Left ventricle myocardium superior (tissue), 1 donor: ENCODE data around the gene MAP7D1. TPM values are rescaled to one million over a fixed set of nuclear protein-coding genes. Genes with fewer than 3 reads are reported as not detected.

ENCODE experiments used
- ATAC-seq: fragments of 200-7000 bp; cut with Tn5 transposase; one replicate; pipeline ENCODE4 v1.9.1; 2020; ENCODE audit warnings: mild to moderate bottlenecking, moderate library complexity
- DNase-seq: peaks from one replicate; pipeline ENCODE4 v3.0.0-alpha.2; 2020
- intact Hi-C: fragments of 100-400 bp; cut with micrococcal nuclease; formaldehyde crosslinking; loops from one replicate; pipeline ENCODE4 v1.11.0; 2022
- total RNA-seq: library from RNA; stranded (reverse); fragmentation: NEBNext Ultra II Directional; extraction: Animal tissue kit (Norgen Biotek cat#: 25700); gene quantifications from one replicate; pipeline ENCODE4 v1.2.1, GENCODE V29; 2021
- donor health status: DM: no; HTN: yes; CAD: no; lungs with severe emphysema.

Gene MAP7D1
- total RNA-seq, 1 donor from 2014 or later = 385 TPM

DNA sequence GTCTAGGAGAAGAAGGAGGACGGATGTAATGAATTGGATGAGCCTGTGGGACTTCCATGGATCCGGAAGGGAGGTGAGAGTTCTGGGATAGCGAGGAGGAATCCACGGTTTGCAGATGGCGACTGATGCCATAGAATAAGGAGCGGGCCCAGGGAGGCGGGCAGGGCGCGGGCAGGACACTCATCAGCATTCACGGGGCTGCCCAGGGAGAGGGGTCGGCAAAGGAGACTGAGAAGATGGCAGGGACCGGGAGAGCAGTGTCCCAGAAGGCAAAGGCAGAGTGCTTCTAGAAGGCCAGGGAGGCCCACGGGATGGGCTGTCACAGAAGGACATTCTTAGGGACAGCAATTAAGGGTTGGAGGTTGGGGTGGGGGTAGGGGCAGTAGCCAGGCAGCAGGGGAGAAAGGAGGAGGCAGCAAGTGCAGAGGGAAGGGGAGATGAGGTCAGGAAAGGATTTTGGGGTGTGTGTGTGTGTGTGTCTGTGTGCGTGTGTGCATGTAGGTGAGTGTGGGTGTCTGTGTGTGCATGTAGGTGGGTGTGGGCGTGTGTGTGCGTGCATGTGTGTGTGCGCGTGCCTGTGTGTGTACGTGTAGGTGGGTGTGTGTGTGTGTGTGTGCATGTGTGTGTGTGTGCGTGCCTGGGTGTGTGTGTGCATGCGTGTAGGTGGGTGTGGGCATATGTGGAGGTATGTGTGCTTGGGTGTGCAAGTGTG, 29.8 kb upstream of the MAP7D1 start:
- DNase-seq (no peak), ATAC-seq (no peak)
- intact Hi-C loops = no loop called here

DNA sequence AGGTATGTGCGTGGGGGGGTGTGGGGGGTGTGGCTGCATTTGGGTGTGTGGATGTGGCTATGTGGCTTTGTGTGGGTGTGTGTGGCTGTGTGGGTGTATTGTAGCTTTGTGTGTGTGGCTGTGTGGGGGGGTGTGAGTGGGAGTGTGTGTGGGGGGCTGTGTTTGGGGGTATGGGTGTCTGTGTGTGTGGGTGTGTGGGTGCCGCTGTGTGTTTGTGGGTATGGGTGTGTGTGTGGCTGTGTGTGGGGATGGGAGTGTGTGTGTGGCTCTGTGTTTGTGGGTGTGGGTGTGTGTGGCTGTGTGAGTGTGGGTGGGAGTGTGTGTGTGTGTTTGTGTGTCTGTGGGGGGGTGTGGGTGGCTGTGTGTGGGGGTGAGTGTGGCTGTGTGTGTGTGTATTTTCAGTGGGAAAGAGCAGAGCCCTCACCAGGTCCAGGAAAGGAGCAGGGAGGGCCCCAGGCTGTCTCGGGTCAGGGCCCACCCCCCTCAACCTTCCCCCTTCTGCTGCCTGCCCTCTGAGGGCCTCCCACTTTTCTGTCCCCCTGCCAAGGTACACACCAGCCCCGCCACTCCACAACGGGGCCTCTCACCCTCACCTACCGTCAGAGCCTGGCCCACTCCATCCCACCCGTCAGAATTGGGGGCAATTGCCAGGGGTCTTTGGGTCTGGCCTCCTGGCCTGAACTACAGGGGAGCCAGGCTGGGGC, 29.0 kb upstream of the MAP7D1 start:
- intact Hi-C loops = no loop called here
- ATAC-seq = no peak
- no peak for DNase-seq

- ATAC-seq (no peak), DNase-seq (no peak)
- intact Hi-C loops = no loop called here
Measured at GRCh38 chr1:36128126-36128904, 27.6 kb upstream of the MAP7D1 start.

- no peak for ATAC-seq
- DNase-seq = no peak
- intact Hi-C loops = no loop called here
Measured at GRCh38 chr1:36128905-36129206, 27.1 kb upstream of the MAP7D1 start.

- intact Hi-C loops = no loop called here
- ATAC-seq = no peak
- DNase-seq = no peak
Measured at GRCh38 chr1:36132029-36132428, 23.9 kb upstream of the MAP7D1 start.

GRCh38 chr1:36133484-36133883, 22.5 kb upstream of the MAP7D1 start:
- ATAC-seq = peak; percentile 55
- DNase-seq = peak; percentile 47
- intact Hi-C loops = no loop called here

- DNase-seq = no peak
- intact Hi-C loops = no loop called here
- no peak for ATAC-seq
Measured at GRCh38 chr1:36134031-36134430, 21.9 kb upstream of the MAP7D1 start.

DNA sequence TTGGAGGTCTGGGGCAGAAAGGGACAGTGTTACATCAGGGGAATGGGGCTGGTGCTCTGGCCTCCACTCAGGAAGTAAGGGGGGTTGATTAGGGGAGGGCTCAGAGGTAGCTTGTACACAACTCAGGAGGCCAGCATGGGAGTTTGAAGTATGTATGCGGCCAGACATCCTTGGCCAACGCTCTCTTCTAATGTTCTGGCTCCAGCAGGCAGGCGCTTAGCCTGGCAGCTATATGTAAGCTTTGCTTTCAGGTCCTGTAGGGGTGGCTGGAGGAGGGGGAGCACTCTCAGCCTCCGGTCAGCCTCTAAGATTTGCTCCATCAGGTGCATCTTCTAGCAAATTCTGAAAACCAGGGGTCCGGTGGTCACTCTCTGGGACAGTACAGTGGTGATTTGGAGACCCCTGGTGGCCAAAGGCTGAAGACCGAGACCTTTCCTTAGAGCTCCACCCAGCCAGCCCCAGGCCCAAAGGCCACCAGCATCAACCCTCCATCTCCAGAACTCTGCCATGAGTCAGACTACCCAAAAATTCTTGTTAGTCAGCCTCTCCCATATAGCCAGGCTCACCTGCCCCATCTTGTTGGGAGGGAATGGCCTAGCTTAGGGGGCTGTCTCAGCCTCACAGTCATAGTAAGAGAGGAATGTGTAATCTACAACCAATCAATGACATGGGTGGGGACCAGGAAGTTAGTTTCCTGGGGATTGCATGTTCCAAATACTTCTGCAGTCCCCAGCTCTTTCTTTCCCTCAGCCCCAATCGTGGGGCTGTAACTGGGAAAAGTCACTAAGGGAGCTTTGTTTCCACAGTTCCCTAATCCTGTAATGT, 21.2 kb upstream of the MAP7D1 start:
- peak; percentile 63 for ATAC-seq
- intact Hi-C loops = no loop called here
- peak; percentile 62 for DNase-seq

DNA sequence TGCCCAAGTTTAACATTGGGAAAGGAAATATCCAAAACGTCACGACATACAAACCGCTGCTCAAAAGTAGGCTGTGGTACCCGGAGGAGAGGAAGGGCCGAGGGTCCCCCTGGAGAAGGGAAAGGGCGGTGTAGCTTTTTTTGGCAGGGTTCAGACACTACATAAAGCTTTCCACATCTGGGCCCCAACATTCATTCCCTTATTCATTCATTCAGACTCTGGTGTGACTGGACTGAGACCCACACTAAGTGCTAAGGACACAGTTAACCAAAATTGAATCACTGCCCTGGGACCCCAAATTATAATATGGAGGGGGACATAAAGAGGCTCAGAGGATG, 20.7 kb upstream of the MAP7D1 start:
- intact Hi-C loops = no loop called here
- no peak for DNase-seq
- no peak for ATAC-seq

- DNase-seq (no peak), ATAC-seq (peak; percentile 5)
- intact Hi-C loops = no loop called here
Measured at GRCh38 chr1:36135796-36136195, 20.2 kb upstream of the MAP7D1 start.

DNA sequence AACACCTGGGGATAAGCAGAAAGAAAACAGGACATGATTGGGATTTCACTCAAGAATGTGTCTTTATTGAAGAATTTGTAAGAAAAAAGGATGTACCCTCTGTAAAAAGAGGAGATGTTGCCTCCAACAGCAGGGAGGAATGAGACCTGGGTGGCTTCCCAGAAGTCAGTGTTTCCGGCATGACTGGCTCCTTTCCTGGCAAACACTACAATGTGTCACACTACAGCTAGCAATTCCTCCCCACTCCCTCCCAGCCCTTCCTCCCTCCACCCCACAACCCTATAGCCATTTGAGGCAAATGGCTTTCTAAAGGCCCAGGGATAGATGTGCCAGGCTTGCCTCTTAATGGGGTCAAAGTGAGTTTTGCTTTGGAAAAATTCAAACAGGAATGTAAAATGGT, 19.4 kb upstream of the MAP7D1 start:
- ATAC-seq = peak; percentile 78
- intact Hi-C loops = no loop called here
- no peak for DNase-seq

DNA sequence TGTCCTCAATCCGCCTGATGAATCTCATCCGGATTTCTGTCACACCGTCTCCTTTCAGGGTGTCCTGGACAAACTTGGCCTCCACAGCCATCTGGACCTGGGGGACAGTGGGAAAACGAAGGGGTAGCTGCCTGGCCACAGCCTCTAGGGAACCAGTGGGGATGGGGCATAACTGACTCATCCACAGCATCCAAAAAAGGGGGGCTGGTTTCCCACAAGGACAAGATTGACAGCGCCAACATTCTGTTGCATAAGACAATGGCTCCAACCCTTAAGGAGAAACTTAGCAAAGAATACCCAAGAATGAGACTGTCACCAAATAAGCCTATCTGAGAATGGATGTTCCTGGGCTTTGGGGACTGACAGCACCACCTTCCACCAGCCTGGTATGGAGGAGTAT, 18.7 kb upstream of the MAP7D1 start:
- DNase-seq = no peak
- ATAC-seq = no peak
- intact Hi-C loops = no loop called here

- no peak for DNase-seq
- no peak for ATAC-seq
- intact Hi-C loops = no loop called here
Measured at GRCh38 chr1:36137776-36138175, 18.2 kb upstream of the MAP7D1 start.

DNA sequence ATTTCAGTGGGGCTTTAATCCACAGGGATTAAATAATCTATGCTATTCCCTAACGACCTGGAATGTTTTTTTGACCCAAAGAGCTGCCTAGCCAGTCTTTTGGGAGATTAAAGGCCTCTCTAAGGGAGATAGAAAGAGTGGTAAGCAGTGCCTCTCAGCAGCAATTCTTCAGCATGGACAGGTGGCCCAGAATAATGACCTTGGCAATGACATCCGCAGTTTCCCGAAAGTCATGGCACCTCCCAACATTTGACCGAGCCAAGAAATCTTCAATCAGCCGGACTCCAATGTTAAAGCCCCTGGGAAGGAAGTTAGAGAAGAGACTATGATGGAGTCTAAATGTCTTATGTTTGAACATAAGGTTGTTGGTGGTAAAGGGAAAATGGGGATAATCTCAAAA, 16.4 kb upstream of the MAP7D1 start:
- ATAC-seq (no peak), DNase-seq (no peak)
- intact Hi-C loops = no loop called here

DNA sequence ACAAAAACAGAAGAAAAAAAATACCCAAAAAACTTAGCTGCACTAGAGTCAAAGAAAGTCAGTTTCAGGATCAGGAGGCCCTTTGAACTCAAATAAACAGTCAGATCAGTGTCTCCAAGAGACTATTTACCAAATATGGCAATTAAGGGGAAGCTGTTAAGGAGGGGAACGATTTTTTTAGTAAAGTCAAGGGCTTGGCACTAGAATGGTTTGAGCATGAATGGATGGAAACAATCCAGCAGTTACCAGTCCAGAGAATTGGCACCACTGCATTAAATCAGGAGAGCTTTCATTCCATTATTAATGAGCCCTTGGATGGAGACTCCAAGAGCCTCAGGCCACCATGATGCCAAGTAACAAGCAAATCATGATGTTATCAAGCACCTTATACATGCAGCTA, 13.8 kb upstream of the MAP7D1 start:
- DNase-seq (no peak), ATAC-seq (peak; percentile 25)
- intact Hi-C loops = no loop called here

DNA sequence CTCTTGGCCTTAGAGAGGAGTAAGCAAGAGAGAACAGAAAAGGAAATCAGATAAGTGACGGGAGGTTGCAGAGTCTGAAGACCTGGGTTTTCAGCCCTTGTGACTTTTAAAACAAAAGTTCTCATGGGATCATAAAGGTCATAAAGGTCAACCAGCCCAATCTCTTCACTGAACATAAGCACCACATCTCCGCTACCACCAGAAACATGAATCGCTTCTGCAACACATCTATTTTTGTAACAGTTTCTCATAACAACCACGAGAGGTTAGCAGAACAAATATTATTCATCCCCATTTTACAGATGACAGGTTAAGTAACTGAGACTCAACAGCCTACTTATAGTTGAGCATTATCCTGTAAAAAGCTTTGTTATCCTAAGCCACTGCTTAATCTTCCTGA, 12.5 kb upstream of the MAP7D1 start:
- intact Hi-C loops = no loop called here
- DNase-seq (no peak), ATAC-seq (no peak)

DNA sequence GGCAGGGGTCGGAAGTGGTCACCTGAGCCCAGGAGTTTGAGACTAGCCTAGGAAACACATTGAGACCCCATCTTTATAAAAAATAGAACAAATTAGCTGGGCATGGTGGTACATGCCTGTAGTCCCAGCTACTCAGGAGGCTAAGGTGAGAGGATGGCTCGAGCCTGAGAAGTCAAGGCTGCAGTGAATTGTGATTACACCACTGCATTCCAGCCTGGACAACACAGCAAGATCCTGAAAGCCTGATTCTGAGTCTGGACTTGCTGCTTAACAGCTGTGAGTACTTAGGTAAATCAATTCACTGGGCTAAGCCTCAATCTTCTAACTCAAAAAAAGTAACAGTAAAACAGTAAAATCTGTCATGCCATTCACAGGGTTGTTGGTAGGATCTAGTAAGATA, 11.5 kb upstream of the MAP7D1 start:
- intact Hi-C loops = no loop called here
- DNase-seq (no peak), ATAC-seq (no peak)

DNA sequence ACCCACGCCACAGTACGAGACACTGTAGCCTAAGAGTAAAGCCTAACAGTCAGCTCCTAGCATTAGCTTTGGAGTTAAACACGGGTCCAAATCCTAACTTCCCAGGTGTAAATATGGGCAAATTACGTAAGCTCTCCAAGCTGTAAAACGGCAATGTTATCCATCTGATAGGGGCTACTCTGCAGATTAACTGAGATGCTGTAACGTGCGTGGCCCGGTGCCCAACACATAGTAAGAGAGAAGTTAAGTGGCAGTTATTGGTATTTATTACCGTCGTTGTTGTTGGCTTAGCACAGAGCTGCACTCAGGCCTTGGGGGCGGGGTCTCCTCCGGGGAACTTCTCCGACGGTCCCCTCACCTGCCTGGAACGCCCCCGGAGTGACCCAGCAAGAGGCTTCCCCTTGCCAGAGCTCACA, 7.1 kb upstream of the MAP7D1 start:
- intact Hi-C loops = loop anchor here (5.0 kb wide), 1 partner anchor 138 kb away; no protein-coding TSS in a partner anchor
- ATAC-seq (no peak), DNase-seq (no peak)

DNA sequence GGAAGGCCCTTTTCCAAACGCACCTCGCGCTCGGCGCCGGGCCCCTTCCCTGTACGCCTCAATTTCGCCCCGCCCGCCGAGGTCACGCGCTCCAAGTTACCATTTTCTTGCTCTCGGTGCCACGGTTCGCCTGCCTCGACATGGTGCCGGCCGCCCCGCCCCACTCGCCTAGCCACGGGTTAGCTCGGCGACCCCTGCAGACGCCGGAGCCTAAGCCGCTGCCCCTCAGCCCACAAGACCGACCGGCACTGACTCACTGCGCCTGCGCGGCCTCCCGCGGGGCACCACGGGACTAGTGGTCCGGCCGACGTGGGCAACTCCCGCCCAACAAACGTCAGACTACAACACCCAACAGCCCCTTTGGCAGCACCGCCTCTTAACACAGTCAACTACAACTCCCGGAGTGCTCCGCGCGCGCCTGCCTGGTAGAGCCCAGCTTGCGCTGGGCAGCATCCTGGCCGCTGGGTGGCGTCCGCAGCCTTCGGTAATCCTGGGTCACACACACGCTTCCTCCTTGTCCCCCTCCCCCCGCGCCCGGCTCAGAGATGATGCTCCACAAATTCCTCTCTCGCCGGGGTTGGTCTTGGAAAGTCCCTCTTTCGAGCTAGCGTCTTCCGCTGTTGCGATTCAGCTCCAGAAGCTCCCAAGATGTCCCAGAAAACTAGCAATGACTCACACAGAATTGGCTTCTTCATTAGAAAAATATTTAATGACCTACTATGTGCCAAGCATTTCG, 6.6 kb upstream of the MAP7D1 start, which contains the start of gene TRAPPC3:
TRAPPC3 (minus strand) TSS at position 250 of the 736 bp plus-strand sequence; CDS start at position 142, 108 bp downstream.
- intact Hi-C loops = loop anchor here (5.0 kb wide), 1 partner anchor 138 kb away; no protein-coding TSS in a partner anchor
- peak; percentile 100 for DNase-seq
- ATAC-seq = peak; percentile 89
